Measurements from ENCODE around the gene TNS3.

The TNS3 gene

GRCh38 chr7:47580811-47581331 lies 1.0 kb downstream of the TNS3 start:
- DNase-seq: no peak

GRCh38 chr7:47580175-47580706 lies 1.7 kb downstream of the TNS3 start:
- DNase-seq: no peak

- DNase-seq: no peak
These were observed 2.5 kb downstream of the TNS3 start for GRCh38 chr7:47579458-47579857.

GRCh38 chr7:47578579-47579270 lies 3.2 kb downstream of the TNS3 start:
- DNase-seq: no peak

GRCh38 chr7:47577321-47577919 lies 4.5 kb downstream of the TNS3 start:
- DNase-seq: no peak

GRCh38 chr7:47576866-47577306 lies 5.0 kb downstream of the TNS3 start:
- DNase-seq: no peak

- DNase-seq: no peak
These were observed 5.7 kb downstream of the TNS3 start for GRCh38 chr7:47576031-47576865.

GRCh38 chr7:47574482-47575329 lies 7.2 kb downstream of the TNS3 start:
- no peak for DNase-seq

GRCh38 chr7:47573758-47574481 lies 8.0 kb downstream of the TNS3 start:
- DNase-seq: no peak

- DNase-seq: no peak
These were observed 8.8 kb downstream of the TNS3 start for GRCh38 chr7:47572939-47573757.

- no peak for DNase-seq
These were observed 9.8 kb downstream of the TNS3 start for GRCh38 chr7:47572094-47572445.

GRCh38 chr7:47571331-47572093 lies 10.4 kb downstream of the TNS3 start:
- no peak for DNase-seq

GRCh38 chr7:47570649-47571050 lies 11.3 kb downstream of the TNS3 start:
- DNase-seq: no peak

GRCh38 chr7:47568547-47568946 lies 13.4 kb downstream of the TNS3 start:
- DNase-seq: no peak

- DNase-seq: no peak
These were observed 13.9 kb downstream of the TNS3 start for GRCh38 chr7:47568056-47568455.

GRCh38 chr7:47565640-47566250 lies 16.2 kb downstream of the TNS3 start:
- no peak for DNase-seq

- no peak for DNase-seq
These were observed 18.4 kb downstream of the TNS3 start for GRCh38 chr7:47563521-47563920.

GRCh38 chr7:47561715-47562446 lies 20.0 kb downstream of the TNS3 start:
- DNase-seq: no peak
